ENCODE measurements around the gene FOXN1. TPM values are rescaled to one million over a fixed set of nuclear protein-coding genes. Genes with fewer than 3 reads are reported as not detected.

FOXN1 gene
- total and polyA plus RNA-seq, 2 experiments from 2014 or later, result 0.87 TPM; not detected in 1

- no peaks in the 10 kb centered on the region for H3K36me3 ChIP-seq (replicated peaks; ENCODE audit: insufficient read depth, low read depth)
- peaks cover 22% of the 10 kb centered on the region for H3K79me2 ChIP-seq
- no peaks in the 10 kb centered on the region for H3K9me2 ChIP-seq (replicated peaks; ENCODE audit: insufficient read depth)
- no peaks in the 10 kb centered on the region for H3K9me3 ChIP-seq (ENCODE audit: low read depth)
- H3K4me2 ChIP-seq, result peak overlapping the region; percentile 91
- no peaks in the 10 kb centered on the region for H3K27me3 ChIP-seq
- peak overlapping the region; percentile 29 for H2AFZ ChIP-seq
- TF ChIP-seq CTCF (IDR thresholded peaks at IDR 0.05; ENCODE audit: poor library complexity), result no peak
- TF ChIP-seq EZH2 (IDR thresholded peaks at IDR 0.05; ENCODE audit: borderline replicate concordance), result no peak
- TF ChIP-seq EZH2phosphoT487 (IDR thresholded peaks at IDR 0.05; ENCODE audit: low read depth, severe bottlenecking, unreplicated experiment), result no peak
- peaks cover 10% of the 10 kb centered on the region for H4K20me1 ChIP-seq (ENCODE audit: insufficient read depth, poor library complexity, severe bottlenecking)
- no peak overlapping the region for H3K4me3 ChIP-seq
- WGBS (ENCODE audit: low lambda C conversion rate, missing lambda C conversion rate), result 85% methylated on average over 5 of the region's 5 CpGs
- DNase-seq (ENCODE audit: low spot score), result no peak
- peak overlapping the region; percentile 91 for H3K27ac ChIP-seq
- peaks cover 23% of the 10 kb centered on the region for H3K4me1 ChIP-seq (ENCODE audit: insufficient read depth)
These were observed 46.9 kb downstream of the FOXN1 start for GRCh38 chr17:28553000-28553505.

GRCh38 chr17:28554565-28554964 lies 48.4 kb downstream of the FOXN1 start:
- no peaks in the 10 kb centered on the region for H3K27me3 ChIP-seq
- TF ChIP-seq EZH2phosphoT487 (IDR thresholded peaks at IDR 0.05; ENCODE audit: low read depth, severe bottlenecking, unreplicated experiment), result no peak
- no peak for TF ChIP-seq CTCF (IDR thresholded peaks at IDR 0.05; ENCODE audit: poor library complexity)
- no peak for TF ChIP-seq EZH2 (IDR thresholded peaks at IDR 0.05; ENCODE audit: borderline replicate concordance)
- H2AFZ ChIP-seq, result no peak overlapping the region
- peaks cover 22% of the 10 kb centered on the region for H3K79me2 ChIP-seq
- H3K4me2 ChIP-seq, result no peak overlapping the region
- peaks cover 23% of the 10 kb centered on the region for H3K4me1 ChIP-seq (ENCODE audit: insufficient read depth)
- H3K27ac ChIP-seq, result peak overlapping the region; percentile 42
- WGBS (ENCODE audit: low lambda C conversion rate, missing lambda C conversion rate), result 93% methylated on average over 6 of the region's 6 CpGs
- H3K9me3 ChIP-seq (ENCODE audit: low read depth), result no peaks in the 10 kb centered on the region
- DNase-seq (ENCODE audit: low spot score), result no peak
- no peaks in the 10 kb centered on the region for H3K9me2 ChIP-seq (replicated peaks; ENCODE audit: insufficient read depth)
- peaks cover 10% of the 10 kb centered on the region for H4K20me1 ChIP-seq (ENCODE audit: insufficient read depth, poor library complexity, severe bottlenecking)
- H3K4me3 ChIP-seq, result no peak overlapping the region
- H3K36me3 ChIP-seq (replicated peaks; ENCODE audit: insufficient read depth, low read depth), result no peaks in the 10 kb centered on the region

- Histone ChIP-seq H3K4me1 (ENCODE audit: insufficient read depth) (peaks cover 23% of the 10 kb centered on the region), H2AFZ (no peak overlapping the region), H3K9me2 (replicated peaks; ENCODE audit: insufficient read depth) (no peaks in the 10 kb centered on the region), H3K27me3 (no peaks in the 10 kb centered on the region), H3K27ac (no peak overlapping the region), H3K79me2 (peaks cover 18% of the 10 kb centered on the region), H3K4me2 (no peak overlapping the region), H3K4me3 (no peak overlapping the region), H3K9me3 (ENCODE audit: low read depth) (no peaks in the 10 kb centered on the region), H4K20me1 (ENCODE audit: insufficient read depth, poor library complexity, severe bottlenecking) (peaks cover 10% of the 10 kb centered on the region), H3K36me3 (replicated peaks; ENCODE audit: insufficient read depth, low read depth) (no peaks in the 10 kb centered on the region)
- 95% methylated on average over 3 of the region's 3 CpGs for WGBS (ENCODE audit: low lambda C conversion rate, missing lambda C conversion rate)
- DNase-seq (ENCODE audit: low spot score), result no peak
- TF ChIP-seq EZH2 (IDR thresholded peaks at IDR 0.05; ENCODE audit: borderline replicate concordance), result no peak
- no peak for TF ChIP-seq CTCF (IDR thresholded peaks at IDR 0.05; ENCODE audit: poor library complexity)
- no peak for TF ChIP-seq EZH2phosphoT487 (IDR thresholded peaks at IDR 0.05; ENCODE audit: low read depth, severe bottlenecking, unreplicated experiment)
These were observed 48.9 kb downstream of the FOXN1 start for GRCh38 chr17:28555022-28555421.
